Peyer's patch (tissue), 4 donors: ENCODE data around the gene C10orf71.

Experiments
- POLR2A ChIP-seq, 2 donors: fragments of 450-650 bp; IDR thresholded peaks; one replicate each; pipeline ENCODE4 v1.5.1; 2017; ENCODE audit warnings: antibody characterized with exemption in 2 of 2, mild to moderate bottlenecking in 2 of 2, moderate library complexity in 2 of 2
- TF ChIP-seq, protein P1 (sequence below), 6 experiments: fragments of 450-650 bp in 4 of 6; fragments of 200-600 bp in 2 of 6; sonication (generic) in 1 of 6; IDR thresholded peaks; one replicate each; pipeline ENCODE4 v1.5.1; 2017 to 2019; ENCODE audit warnings: antibody characterized with exemption in 6 of 6, mild to moderate bottlenecking in 3 of 6, moderate library complexity in 1 of 6

DNA sequence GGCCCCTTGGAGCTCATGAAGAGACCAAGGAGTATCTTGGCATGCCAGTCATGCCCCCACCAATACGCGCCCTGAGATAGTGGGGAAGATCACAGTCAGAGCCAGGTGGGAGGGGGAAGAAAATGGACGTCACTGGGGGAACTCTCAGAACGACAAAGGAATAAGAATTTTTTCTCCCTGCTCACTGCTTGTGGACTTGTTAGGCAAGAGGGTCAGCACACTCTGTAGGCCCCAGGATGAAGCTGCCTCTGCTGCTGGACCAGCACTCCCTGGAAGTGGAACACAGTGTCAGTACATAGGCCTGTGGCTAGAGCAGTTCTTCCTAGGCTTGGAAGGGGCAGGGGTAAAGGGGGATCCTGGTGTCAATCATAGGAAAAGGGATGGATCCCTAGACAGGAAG, 50.4 kb downstream of the C10orf71 start:
- TF ChIP-seq, protein P1, sequence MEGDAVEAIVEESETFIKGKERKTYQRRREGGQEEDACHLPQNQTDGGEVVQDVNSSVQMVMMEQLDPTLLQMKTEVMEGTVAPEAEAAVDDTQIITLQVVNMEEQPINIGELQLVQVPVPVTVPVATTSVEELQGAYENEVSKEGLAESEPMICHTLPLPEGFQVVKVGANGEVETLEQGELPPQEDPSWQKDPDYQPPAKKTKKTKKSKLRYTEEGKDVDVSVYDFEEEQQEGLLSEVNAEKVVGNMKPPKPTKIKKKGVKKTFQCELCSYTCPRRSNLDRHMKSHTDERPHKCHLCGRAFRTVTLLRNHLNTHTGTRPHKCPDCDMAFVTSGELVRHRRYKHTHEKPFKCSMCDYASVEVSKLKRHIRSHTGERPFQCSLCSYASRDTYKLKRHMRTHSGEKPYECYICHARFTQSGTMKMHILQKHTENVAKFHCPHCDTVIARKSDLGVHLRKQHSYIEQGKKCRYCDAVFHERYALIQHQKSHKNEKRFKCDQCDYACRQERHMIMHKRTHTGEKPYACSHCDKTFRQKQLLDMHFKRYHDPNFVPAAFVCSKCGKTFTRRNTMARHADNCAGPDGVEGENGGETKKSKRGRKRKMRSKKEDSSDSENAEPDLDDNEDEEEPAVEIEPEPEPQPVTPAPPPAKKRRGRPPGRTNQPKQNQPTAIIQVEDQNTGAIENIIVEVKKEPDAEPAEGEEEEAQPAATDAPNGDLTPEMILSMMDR (IDR thresholded peaks at IDR 0.05), result no peak
- TF ChIP-seq POLR2A (IDR thresholded peaks at IDR 0.05), result no peak
